ENCODE data around the gene SLC39A1. TPM values are rescaled to one million over a fixed set of nuclear protein-coding genes. Genes with fewer than 3 reads are reported as not detected.
A peak's percentile ranks its signal among the peaks of the same experiment; 100 is the strongest.

Gene SLC39A1
- polyA plus RNA-seq, 1 of the 3 experiments (the other 2 are of a cell fraction): 89.6 TPM

GRCh38 chr1:153991806-153992205 is 28.5 kb upstream of the SLC39A1 start:
- Histone ChIP-seq H3F3A (replicated peaks; ENCODE audit: insufficient read depth) (peaks cover 57% of the 10 kb centered on the region), H3K4me3 (ENCODE audit: low read depth in 2 of 2, low read length in 1 of 2) (peak overlapping the region; percentile 82 to 85), H3K9me2 (no peaks in the 10 kb centered on the region), H3K4me1 (ENCODE audit: control insufficient read depth in 1 of 2, insufficient read depth in 2 of 2, low read depth in 1 of 2, low read length in 1 of 2) (peaks cover 19% of the 10 kb centered on the region in 2 experiments; a peak in 3 of 4 replicates), H3K36me3 (replicated peaks in 1 of 2; ENCODE audit: control insufficient read depth in 1 of 2, insufficient read depth in 2 of 2, low read length in 1 of 2) (peaks cover 24 to 35% of the 10 kb centered on the region in 2 experiments), H3K4me2 (peak overlapping the region; percentile 83), H4K20me1 (ENCODE audit: insufficient read depth) (peaks cover 8% of the 10 kb centered on the region; the same call in 1 of the 2 replicates), H2AFZ (ENCODE audit: low read depth) (no peak overlapping the region), H3K9me3 (no peaks in the 10 kb centered on the region), H3K27ac (ENCODE audit: low read depth in 2 of 2, low read length in 1 of 2) (peak overlapping the region; percentile 79 to 92; a peak in 2 of 4 replicates), H3K9ac (peak overlapping the region; percentile 92), H3K27me3 (ENCODE audit: insufficient read depth) (no peaks in the 10 kb centered on the region), H3K79me2 (ENCODE audit: insufficient read depth) (peaks cover 24% of the 10 kb centered on the region)
- no peak for DNase-seq
- TF ChIP-seq NFIC (IDR thresholded peaks at IDR 0.05; ENCODE audit: borderline replicate concordance): no peak
- TF ChIP-seq JUND (IDR thresholded peaks at IDR 0.05): no peak
- TF ChIP-seq, protein P1, sequence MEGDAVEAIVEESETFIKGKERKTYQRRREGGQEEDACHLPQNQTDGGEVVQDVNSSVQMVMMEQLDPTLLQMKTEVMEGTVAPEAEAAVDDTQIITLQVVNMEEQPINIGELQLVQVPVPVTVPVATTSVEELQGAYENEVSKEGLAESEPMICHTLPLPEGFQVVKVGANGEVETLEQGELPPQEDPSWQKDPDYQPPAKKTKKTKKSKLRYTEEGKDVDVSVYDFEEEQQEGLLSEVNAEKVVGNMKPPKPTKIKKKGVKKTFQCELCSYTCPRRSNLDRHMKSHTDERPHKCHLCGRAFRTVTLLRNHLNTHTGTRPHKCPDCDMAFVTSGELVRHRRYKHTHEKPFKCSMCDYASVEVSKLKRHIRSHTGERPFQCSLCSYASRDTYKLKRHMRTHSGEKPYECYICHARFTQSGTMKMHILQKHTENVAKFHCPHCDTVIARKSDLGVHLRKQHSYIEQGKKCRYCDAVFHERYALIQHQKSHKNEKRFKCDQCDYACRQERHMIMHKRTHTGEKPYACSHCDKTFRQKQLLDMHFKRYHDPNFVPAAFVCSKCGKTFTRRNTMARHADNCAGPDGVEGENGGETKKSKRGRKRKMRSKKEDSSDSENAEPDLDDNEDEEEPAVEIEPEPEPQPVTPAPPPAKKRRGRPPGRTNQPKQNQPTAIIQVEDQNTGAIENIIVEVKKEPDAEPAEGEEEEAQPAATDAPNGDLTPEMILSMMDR (IDR thresholded peaks at IDR 0.05): no peak
- ChIA-PET CTCF (interaction anchor here (2.6 to 3.3 kb wide), 2 partner anchors 45 to 314 kb away, joined by 11 to 12 read pairs; partner anchors contain the start of gene DENND4B), POLR2A (interaction anchor here (0.9 to 2.5 kb wide), 5 partner anchors 9 to 208 kb away, joined by 4 to 59 read pairs (median 18); partner anchors contain the start of genes CREB3L4 and JTB)
- 90% methylated on average over 2 of the region's 2 CpGs for WGBS (ENCODE audit: low lambda C conversion rate)

- H3K9me2 ChIP-seq: no peaks in the 10 kb centered on the region
- H3K9me3 ChIP-seq: no peaks in the 10 kb centered on the region
- no peak for DNase-seq
- H3K4me2 ChIP-seq: peak overlapping the region; percentile 83
- H3K27me3 ChIP-seq (ENCODE audit: insufficient read depth): no peaks in the 10 kb centered on the region
- H3K4me3 ChIP-seq (ENCODE audit: low read depth in 2 of 2, low read length in 1 of 2): peak overlapping the region; percentile 82 to 85
- peaks cover 24% of the 10 kb centered on the region for H3K79me2 ChIP-seq (ENCODE audit: insufficient read depth)
- peaks cover 8% of the 10 kb centered on the region; the same call in 1 of the 2 replicates for H4K20me1 ChIP-seq (ENCODE audit: insufficient read depth)
- peaks cover 19 to 21% of the 10 kb centered on the region in 2 experiments; a peak in 3 of 4 replicates for H3K4me1 ChIP-seq (ENCODE audit: control insufficient read depth in 1 of 2, insufficient read depth in 2 of 2, low read depth in 1 of 2, low read length in 1 of 2)
- H3F3A ChIP-seq (replicated peaks; ENCODE audit: insufficient read depth): peaks cover 57% of the 10 kb centered on the region
- ChIA-PET POLR2A (interaction anchor here (0.7 to 2.5 kb wide), 24 partner anchors 8 to 315 kb away, joined by 3 to 59 read pairs (median 6); partner anchors contain the start of genes CREB3L4, DENND4B, GATAD2B and JTB), CTCF (interaction anchor here (0.6 to 3.3 kb wide), 6 partner anchors 28 to 313 kb away, joined by 3 to 12 read pairs (median 6); partner anchors contain the start of genes DENND4B and SLC39A1)
- WGBS (ENCODE audit: low lambda C conversion rate): under 1% methylated on average over 9 of the region's 9 CpGs
- TF ChIP-seq ZBTB33 (IDR thresholded peaks at IDR 0.05; ENCODE audit: borderline replicate concordance, low read depth) (no peak), USF1 (IDR thresholded peaks at IDR 0.05; ENCODE audit: borderline replicate concordance, low read depth) (no peak), FOSL2 (IDR thresholded peaks at IDR 0.05; ENCODE audit: borderline replicate concordance, low read depth) (no peak), USF2 (IDR thresholded peaks at IDR 0.05; ENCODE audit: borderline replicate concordance, low read depth, low read length) (no peak), POLR2AphosphoS5 (IDR thresholded peaks at IDR 0.05; ENCODE audit: low read depth, low read length) (no peak), SMC3 (IDR thresholded peaks at IDR 0.05; ENCODE audit: low read depth, low read length) (no peak), TEAD4 (IDR thresholded peaks at IDR 0.05; ENCODE audit: borderline replicate concordance, insufficient read depth) (no peak), MXI1 (IDR thresholded peaks at IDR 0.05; ENCODE audit: low read depth, low read length) (no peak), EP300 (IDR thresholded peaks at IDR 0.05; ENCODE audit: borderline replicate concordance in 1 of 2, low read depth in 1 of 2, low read length in 1 of 2) (no peak), RCOR1 (IDR thresholded peaks at IDR 0.05; ENCODE audit: low read length) (no peak), RFX5 (IDR thresholded peaks at IDR 0.05; ENCODE audit: low read length) (no peak), FOXM1 (IDR thresholded peaks at IDR 0.05; ENCODE audit: low read depth) (no peak)
- peaks cover 24 to 35% of the 10 kb centered on the region in 2 experiments for H3K36me3 ChIP-seq (replicated peaks in 1 of 2; ENCODE audit: control insufficient read depth in 1 of 2, insufficient read depth in 2 of 2, low read length in 1 of 2)
- no peak overlapping the region for H2AFZ ChIP-seq (ENCODE audit: low read depth)
- peak overlapping the region; percentile 79 to 92 for H3K27ac ChIP-seq (ENCODE audit: low read depth in 2 of 2, low read length in 1 of 2)
- peak overlapping the region; percentile 92 for H3K9ac ChIP-seq
Observed at GRCh38 chr1:153991151-153991630, 27.9 kb upstream of the SLC39A1 start.

Measured in SK-N-SH (cell line).